Measurements from ENCODE around the gene SLX4. TPM values are rescaled to one million over a fixed set of nuclear protein-coding genes. Genes with fewer than 3 reads are reported as not detected.
"Not testable (repeated sequence)": the region's sequence is repeated elsewhere in the genome, so short reads cannot be mapped to it uniquely, and the experiment has no call there.

The SLX4 gene
- total RNA-seq, 2 experiments from 2014 or later: 9.8 to 10.1 TPM

- no peak for ATAC-seq
- peaks cover 22% of the 10 kb centered on the region for H3K36me3 Mint-ChIP-seq (ENCODE audit: low read depth)
- intact Hi-C loops (cut with micrococcal nuclease): no loop called here
- no peaks in the 10 kb centered on the region for H3K9me3 Mint-ChIP-seq
- ChIA-PET CTCF (interaction anchor here (0.7 to 1.5 kb wide), 3 partner anchors 13 to 330 kb away, joined by 3 to 5 read pairs (median 4); no protein-coding TSS in a partner anchor), POLR2A (interaction anchor here (0.9 to 1.3 kb wide), 5 partner anchors 9 to 88 kb away, joined by 3 to 5 read pairs (median 3); partner anchors contain the start of gene NLRC3)
- no peaks in the 10 kb centered on the region for H3K27me3 Mint-ChIP-seq
- DNase-seq: no peak
- peak overlapping the region; percentile 94 for H3K27ac Mint-ChIP-seq
- H3K4me3 Mint-ChIP-seq: peak overlapping the region; percentile 91
- no peak for TF ChIP-seq CTCF (IDR thresholded peaks at IDR 0.05)
- H3K4me1 Mint-ChIP-seq (ENCODE audit: low read depth): peaks cover 45% of the 10 kb centered on the region
Measured at GRCh38 chr16:3612510-3613466, 1.4 kb upstream of the SLX4 start.

DNA sequence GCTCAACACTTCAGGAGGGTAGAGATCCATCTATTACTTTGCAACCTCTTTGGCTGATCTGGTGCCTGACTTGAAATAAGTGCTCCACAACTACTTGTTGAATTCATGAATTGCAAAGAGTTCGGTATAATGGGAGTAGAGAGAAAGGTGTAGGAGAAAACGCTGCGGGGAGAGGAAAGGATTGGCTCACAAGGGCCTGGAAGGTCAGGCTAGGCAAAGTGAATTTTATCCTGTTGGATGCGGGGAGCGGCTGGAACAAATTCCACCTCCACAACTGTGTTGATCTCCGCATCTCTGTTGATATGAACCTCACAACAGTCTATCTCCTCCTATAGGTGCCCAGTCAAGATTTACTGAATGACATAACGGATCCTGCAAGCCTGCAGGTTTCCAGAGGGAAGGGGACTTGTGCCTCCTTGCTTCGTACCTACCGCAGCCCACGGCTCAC lies 684 bp downstream of the SLX4 start:
- no peak for TF ChIP-seq CTCF (IDR thresholded peaks at IDR 0.05)
- ChIA-PET POLR2A (interaction anchor here (0.7 to 1.0 kb wide), 2 partner anchors 8 to 11 kb away, joined by 3 read pairs; no protein-coding TSS in a partner anchor), CTCF (no interaction called here)
- DNase-seq (no peak), ATAC-seq (no peak)
- peaks cover 19% of the 10 kb centered on the region for H3K36me3 Mint-ChIP-seq (ENCODE audit: low read depth)
- no peaks in the 10 kb centered on the region for H3K27me3 Mint-ChIP-seq
- H3K9me3 Mint-ChIP-seq: no peaks in the 10 kb centered on the region
- intact Hi-C loops (cut with micrococcal nuclease): no loop called here
- H3K27ac Mint-ChIP-seq: peak overlapping the region; percentile 76
- H3K4me1 Mint-ChIP-seq (ENCODE audit: low read depth): peaks cover 37% of the 10 kb centered on the region
- H3K4me3 Mint-ChIP-seq: peak overlapping the region; percentile 91

- Mint-ChIP-seq H3K4me3 (peak overlapping the region; percentile 91), H3K27ac (no peak overlapping the region), H3K4me1 (ENCODE audit: low read depth) (peaks cover 31% of the 10 kb centered on the region), H3K9me3 (no peaks in the 10 kb centered on the region), H3K27me3 (no peaks in the 10 kb centered on the region), H3K36me3 (ENCODE audit: low read depth) (peaks cover 17% of the 10 kb centered on the region)
- no peak for ATAC-seq
- no peak for DNase-seq
- intact Hi-C loops (cut with micrococcal nuclease): no loop called here
- ChIA-PET POLR2A (interaction anchor here (0.7 to 1.0 kb wide), 2 partner anchors 7 to 11 kb away, joined by 3 read pairs; no protein-coding TSS in a partner anchor), CTCF (no interaction called here)
- TF ChIP-seq CTCF (IDR thresholded peaks at IDR 0.05): no peak
Measured at GRCh38 chr16:3609895-3610697, 1.3 kb downstream of the SLX4 start.

DNA sequence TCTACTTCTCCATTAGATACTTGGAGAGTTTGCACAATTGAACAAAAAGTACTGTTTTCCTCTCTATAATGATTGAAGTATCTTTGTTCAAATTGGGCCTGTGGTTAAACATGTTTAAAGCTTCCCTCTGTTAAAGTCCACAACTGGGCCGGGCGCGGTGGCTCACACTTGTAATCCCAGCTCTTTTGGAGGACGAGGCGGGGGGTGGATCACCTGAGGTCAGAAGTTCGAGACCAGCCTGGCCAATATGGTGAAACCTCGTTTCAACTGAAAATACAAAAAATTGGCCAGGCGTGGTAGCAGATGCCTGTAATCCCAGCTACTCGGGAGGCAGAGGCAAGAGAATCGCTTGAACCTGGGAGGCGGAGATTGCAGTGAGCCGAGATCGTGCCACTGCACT lies 2.4 kb downstream of the SLX4 start:
- Mint-ChIP-seq H3K36me3 (ENCODE audit: low read depth) (peaks cover 16% of the 10 kb centered on the region), H3K4me1 (ENCODE audit: low read depth) (peaks cover 22% of the 10 kb centered on the region)
- CTCF ChIA-PET; H3K9me3 Mint-ChIP-seq; H3K27me3 Mint-ChIP-seq; ATAC-seq; H3K27ac Mint-ChIP-seq; H3K4me3 Mint-ChIP-seq; intact Hi-C loops (cut with micrococcal nuclease); DNase-seq; POLR2A ChIA-PET: not testable (repeated sequence)

DNA sequence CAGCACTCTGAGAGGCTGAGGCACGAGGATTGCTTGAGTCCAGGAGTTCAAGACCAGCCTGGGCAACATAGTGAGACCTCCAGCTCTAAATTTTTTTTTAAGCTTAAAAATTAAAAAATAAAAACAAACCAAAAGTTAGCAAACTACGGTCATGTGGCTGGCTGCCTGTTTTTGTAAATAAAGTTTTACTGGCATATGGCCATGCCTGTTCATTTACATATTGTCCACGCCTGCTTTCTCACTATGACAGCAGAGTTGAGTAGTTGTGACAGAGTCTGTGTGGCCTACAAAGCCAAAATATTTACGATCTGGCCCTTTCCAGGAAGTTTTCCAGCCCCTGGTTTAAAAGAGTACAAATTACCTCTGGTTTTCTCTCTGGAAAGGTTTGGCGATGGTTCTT lies 3.3 kb downstream of the SLX4 start:
- POLR2A ChIA-PET: no interaction called here
- H3K4me1 Mint-ChIP-seq (ENCODE audit: low read depth): peaks cover 16% of the 10 kb centered on the region
- ATAC-seq (no peak), DNase-seq (no peak)
- H3K9me3 Mint-ChIP-seq: no peaks in the 10 kb centered on the region
- H3K27me3 Mint-ChIP-seq: no peaks in the 10 kb centered on the region
- intact Hi-C loops (cut with micrococcal nuclease): no loop called here
- CTCF ChIA-PET: no interaction called here
- H3K36me3 Mint-ChIP-seq (ENCODE audit: low read depth): peaks cover 14% of the 10 kb centered on the region
- no peak overlapping the region for H3K27ac Mint-ChIP-seq
- H3K4me3 Mint-ChIP-seq: no peak overlapping the region
- TF ChIP-seq CTCF (IDR thresholded peaks at IDR 0.05): no peak

Data from activated CD8-positive, alpha-beta T cell treated with anti-CD3 and anti-CD28 coated beads for 36 hours (primary cell).